NCI-H460 (cell line): ENCODE measurements around the gene USP12. TPM values are rescaled to one million over a fixed set of nuclear protein-coding genes. Genes with fewer than 3 reads are reported as not detected.
"Not testable (repeated sequence)": the region's sequence is repeated elsewhere in the genome, so short reads cannot be mapped to it uniquely, and the experiment has no call there.

Source experiments
- DNase-seq: peaks from one replicate; pipeline ENCODE4 v3.0.0-alpha.2; 2016; ENCODE audit warnings: low read depth; ENCODE audit errors: extremely low read depth
- total RNA-seq: library from RNA; depleted of rRNA; stranded (reverse); fragments of >200 nt; shearing (Covaris generic); gene quantifications from 2 replicates; pipeline ENCODE4 v1.2.3, GENCODE V29; 2014

Gene USP12
- total RNA-seq, 1 experiment from 2014 or later, result 20.3 TPM

DNA sequence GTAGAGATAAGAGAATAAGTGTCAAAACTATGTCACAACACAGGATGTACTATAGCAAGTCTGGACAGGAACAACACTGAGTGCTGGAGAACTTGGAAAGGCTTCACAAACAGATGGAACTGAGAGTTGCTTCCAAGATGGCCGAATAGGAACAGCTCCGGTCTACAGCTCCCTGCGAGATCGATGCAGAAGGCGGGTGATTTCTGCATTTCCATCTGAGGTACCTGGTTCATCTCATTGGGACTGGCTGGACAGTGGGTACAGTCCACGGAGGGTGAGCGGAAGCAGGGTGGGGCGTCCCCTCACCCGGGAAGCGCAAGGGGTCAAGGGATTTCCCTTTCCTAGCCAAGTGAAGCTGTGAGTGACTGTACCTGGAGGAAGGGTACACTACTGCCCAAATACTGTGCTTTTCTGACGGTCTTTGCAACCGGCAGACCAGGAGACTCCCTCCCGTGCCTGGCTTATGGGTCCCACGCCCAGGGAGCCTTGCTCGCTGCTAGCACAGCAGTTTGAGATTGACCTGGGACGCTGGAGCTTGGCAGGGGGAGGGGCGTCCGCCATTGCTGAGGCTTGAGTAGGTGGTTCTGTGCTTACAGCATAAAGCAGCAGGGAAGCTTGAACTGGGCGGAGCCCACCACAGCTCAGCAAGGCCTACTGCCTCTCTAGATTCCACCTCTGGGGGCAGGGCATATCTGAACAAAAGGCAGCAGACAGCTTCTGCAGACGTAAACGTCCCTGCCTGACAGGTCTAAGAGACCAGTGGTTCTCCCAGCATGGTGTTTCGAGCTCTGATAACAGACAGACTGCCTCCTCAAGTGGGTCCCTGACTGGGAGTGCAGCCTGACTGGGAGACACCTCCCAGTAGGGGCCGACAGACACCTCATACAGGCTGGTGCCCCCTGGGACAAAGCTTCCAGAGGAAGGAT, 46.0 kb downstream of the USP12 start:
- no peak for DNase-seq

DNA sequence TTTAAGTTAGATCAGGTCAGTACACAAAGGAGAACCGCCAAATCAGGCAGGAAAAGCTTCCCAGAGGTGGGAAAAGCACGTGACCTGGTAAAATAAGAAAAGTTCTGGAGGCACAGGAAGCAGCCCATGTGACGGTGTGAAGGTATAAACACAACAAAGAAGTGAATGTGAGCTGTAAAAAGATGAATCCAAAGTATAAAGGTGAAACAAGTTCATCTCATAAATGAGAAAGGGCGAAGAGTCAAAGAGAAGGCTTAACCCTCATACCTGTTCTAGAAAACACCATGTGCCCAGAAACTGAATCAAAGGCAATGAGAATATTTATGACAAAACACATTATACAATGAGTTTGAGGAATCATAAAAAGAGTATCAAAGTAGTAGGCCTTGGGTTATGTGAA, 47.0 kb downstream of the USP12 start:
- no peak for DNase-seq

DNA sequence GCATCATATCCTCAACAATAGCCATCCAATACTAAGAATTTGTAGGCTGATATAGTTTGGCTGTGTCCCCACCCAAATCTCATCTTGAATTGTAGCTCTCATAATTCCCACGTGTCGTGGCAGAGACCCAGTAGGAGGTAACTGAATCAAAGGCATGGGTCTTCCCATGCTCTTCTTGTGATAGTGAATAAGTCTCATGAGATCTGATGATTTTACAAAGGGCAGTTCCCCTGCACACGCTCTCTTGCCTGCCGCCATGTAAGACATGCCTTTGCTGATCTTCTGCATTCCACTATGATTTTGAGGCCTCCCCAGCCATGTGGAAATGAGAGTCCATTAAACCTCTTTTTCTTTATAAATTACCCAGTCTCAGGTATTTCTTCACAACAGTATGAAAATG, 48.2 kb downstream of the USP12 start:
- DNase-seq, result not testable (repeated sequence)

DNA sequence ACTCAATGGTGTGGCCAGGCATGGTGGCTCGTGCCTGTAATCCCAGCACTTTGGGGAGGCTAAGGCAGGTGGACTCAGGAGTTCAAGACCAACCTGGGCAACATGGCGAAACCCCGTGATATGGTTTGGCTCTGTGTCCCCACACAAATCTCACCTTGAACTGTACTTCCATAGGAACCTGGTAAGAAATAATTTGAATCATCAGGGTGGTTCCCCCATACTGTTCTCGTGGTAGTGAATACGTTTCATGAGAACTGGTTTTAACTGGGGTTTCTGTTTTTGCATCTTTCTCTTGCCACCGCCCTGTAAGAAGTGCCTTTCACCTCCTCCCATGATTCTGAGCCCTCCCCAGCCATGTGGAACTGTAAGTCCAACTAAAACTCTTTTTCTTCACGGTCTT, 49.6 kb downstream of the USP12 start:
- DNase-seq, result no peak

DNA sequence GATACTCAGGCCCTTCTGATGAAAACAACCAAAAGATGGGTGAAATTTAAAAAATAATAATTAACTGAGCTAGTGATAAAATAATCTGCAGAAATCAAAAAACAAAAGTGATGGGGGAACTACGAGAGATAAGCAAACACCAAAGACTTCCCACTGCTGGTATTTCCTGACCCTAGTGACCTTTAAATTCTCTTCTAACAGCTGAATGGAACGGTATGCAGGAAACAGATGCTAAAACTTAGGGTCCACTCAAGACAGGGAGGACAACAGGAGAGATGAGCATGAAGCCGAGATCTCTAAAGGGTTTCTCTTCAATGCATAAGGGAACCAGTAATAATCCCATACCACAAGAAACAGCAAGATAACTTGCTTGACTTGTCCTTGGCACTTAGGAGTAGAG, 50.8 kb downstream of the USP12 start:
- no peak for DNase-seq

DNA sequence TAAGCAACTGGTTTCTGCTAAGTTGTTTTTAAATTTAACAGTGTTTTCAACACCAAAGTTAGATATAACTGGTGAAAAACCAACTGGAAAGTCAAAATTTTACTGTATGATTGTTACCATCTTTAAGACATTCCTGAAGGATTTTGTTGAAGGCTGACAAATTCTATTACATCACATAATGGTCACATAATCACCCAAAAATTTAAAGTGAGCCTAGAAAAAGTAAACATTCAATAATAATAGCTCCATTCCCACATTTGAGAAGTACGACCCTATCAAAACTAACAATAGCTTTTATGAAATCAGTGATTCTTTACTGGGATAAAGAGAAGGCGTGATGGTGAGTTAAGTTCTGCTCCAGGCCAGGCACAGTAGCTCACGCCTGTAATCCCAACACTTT, 51.6 kb downstream of the USP12 start:
- no peak for DNase-seq

DNA sequence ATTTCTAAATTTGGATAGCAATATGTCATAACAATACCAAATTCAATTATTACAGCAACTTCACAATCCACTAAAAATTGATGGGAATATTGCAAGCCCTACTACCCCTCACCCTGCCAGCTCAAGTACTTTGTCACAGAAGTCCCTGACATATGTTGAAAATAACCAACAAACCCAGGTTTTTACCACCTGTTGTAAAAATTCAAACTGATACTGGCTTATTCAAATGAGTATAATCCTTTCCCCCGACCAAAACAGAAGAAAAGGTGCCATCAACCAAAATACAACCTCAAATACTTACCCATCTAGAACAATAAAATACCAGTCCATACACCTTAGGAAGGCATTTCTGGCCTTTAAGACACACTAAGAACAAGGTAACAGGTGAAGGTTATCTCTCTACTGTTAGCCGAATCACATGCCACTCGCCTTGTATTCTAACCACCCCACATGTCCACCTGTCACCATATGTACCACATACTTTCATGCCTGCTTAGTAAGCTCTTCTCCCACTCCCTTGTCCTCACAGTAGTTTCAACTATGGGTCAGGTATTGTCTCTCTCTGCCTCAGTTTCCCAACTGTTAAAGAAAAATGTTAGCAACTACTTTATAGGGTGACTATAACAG, 53.1 kb downstream of the USP12 start:
- no peak for DNase-seq

DNA sequence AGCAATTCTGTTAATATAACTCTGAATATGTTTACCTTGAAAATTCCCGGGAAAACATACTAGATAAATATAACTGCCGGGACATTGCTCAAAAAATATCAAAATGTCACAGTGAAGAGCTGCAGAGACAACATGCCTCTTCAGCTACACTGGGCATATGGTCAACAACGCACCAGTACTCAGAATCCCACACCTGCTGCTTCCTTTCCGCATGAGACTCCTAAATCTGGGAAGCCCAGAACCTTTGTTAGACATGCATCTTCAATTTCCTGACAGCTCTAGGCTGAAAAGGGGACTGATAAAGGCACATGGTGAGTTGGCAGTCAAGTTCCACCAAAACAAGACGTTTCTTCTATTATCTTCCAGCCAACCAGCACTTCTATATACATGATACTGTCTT, 53.7 kb downstream of the USP12 start:
- DNase-seq, result no peak

DNA sequence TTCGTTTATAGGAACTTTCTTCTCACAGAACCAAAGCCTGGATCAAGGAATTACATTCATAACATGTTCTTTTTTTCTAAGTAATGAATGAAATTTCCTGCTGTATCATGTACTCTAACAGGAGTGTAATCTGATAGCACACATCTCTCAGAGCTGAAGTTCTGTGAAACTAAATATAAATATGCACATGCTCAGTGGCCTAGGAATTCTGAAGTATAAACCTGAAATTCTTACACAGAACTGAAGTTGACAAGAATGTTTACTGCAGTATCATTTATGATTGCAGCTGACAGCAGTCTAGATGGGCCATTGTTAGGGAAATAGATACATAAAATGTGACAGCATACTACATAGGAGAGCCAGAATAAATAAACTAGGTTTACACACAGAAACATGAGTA, 54.5 kb downstream of the USP12 start:
- DNase-seq, result no peak

DNA sequence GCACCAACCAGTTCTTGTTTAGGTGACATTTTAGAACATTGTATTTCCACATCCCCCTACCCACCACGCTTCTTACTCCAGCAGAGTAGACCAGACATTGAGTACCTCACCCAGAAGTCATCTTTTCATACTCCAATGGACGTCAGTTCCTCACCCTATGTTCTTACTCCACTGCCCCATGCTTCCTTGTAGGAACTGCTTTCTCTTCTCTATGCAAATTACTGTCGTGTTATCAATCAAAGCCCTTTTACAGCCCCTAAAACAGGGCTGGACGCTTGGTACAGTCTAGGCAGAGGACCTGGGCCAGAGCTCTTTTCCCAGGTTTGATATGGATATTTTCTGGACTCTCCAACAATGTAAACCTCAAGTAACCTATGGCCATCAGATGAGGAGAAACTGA, 58.2 kb downstream of the USP12 start:
- DNase-seq, result no peak

DNA sequence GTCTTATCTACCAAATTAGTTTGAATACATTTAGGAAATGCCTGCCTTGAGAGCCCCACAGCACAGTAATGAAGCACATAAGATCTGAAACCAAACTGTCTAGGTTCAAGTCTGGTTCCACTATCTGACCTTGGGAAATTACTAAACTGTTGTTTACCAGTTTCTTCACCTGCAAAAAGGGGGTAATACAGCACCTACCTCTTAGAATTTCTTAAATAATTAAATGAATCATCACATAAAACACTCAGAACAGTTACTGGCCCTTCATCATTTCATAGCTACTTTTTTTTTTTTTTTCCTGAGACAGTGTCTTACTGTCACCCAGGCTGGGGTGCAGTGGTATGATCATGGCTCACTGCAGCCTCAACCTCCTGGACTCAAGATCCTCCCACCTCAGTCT, 59.6 kb downstream of the USP12 start:
- no peak for DNase-seq

DNA sequence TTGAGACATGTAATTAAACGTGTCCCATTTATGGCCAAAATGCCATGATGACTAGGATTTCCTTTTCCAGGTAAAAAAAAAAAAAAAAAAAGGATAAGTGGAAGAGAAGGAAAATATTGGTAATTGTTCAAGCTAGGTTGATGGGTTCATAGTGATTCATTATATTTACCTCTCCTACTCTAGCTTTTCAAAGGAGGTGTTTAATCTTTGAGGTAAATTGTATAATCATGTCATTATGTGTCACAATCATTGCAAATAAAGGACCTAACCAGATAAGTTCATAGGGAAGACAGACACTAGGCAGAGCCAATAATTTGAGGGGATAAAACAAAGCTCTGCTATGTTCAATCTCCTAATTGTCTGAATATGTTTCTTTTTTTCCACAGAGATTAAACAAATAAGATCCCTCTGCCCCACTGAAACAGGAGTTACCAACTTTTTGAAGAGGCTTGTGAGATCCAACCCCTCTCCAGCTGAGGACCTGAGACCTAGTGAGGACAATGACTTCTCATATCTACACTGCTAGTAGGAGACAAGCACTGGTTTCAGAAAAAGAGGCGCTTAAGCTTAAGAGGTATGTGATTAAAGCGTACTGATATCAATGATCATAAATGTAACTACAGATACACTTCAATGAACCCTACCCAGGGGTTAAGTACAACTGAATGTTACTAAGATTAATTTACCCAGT, 61.4 kb downstream of the USP12 start:
- no peak for DNase-seq

DNA sequence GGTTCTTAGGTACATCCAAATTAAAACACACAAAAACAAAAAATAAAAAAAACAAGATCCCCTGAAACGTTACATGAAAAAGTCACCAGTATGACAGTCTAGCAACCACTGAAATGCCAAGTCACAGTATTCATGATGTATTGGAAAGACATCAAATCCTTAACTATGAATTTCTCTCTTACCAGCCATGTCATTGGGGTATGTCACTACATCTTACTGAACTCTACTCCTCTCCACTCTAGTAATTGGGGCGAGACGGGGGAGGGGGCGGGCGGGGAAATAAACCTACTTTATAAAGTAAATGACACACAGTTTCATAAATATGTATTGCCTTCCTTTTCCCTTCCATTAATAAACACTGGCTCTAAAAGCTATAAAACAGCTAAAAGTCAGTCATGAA, 65.5 kb downstream of the USP12 start:
- DNase-seq, result no peak

DNA sequence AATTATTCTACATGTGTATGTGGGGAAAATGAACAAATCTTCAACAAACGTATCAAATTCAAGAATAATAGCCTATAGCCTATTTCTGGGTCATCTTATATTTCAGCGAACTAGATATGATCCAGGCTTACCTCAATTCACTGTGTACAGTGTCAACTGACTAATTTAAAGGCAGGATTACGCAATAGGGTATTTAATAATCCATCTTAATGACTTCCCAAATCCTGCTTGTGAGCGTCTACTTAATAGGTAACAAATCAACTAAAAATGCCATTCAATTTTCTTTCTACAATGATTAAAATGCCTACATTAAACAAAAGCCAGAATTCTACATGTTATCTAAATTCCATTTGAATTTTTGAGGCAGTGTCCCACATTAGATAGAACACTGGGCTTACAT, 67.0 kb downstream of the USP12 start:
- no peak for DNase-seq

DNA sequence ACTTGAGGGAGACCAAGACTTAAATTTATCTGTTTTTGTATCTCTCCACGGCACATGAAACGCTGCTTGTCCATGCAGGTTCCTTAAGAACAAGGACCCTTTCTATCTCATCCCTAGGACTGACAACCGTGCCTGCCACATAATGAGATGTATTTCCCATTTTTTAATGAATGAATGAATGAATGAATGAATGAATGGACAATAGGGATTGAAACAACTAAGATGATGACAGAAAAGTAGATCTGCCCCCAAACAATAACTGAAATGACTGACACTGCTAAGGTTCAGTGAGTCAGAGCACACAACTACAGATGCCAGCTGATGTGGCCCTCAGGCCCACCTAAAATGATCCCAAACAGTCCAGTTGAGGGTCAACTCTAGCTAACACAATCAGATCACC, 69.8 kb downstream of the USP12 start:
- DNase-seq, result no peak

DNA sequence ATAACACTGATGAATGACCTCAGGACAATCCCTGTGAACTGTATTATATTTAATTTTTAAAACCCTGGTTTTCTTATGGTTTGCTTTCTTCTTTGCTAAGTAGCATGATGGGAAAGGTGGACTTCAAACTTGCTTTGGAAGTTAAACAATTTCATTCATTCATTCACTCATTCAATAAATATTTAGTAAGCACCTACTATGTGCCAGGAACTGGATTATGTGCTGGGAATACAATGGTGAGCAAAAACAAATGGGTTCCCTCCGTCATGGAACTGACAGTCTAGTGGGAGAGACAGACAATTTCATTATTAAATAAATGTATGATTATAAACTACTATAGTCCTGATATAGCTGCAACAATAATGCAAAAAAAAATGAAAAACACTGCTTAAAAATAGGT, 70.3 kb downstream of the USP12 start:
- no peak for DNase-seq

DNA sequence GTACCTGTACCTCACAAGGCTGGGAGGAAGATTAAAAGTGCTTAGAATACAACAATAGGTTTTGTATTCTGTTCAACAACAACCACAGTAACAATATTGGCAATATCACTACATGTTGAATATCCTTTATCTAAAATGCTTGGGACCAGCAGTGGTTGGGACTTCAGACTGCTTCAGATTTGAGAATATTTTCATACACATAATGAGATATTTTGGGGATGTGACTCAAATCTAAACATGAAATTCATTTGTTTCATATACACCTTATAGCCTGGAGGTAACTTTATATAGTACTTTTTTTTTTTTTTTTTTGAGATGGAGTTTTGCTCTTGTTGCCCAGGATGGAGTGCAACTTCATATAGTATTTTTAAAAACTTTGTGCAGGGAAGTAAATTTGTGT, 73.9 kb downstream of the USP12 start:
- no peak for DNase-seq

DNA sequence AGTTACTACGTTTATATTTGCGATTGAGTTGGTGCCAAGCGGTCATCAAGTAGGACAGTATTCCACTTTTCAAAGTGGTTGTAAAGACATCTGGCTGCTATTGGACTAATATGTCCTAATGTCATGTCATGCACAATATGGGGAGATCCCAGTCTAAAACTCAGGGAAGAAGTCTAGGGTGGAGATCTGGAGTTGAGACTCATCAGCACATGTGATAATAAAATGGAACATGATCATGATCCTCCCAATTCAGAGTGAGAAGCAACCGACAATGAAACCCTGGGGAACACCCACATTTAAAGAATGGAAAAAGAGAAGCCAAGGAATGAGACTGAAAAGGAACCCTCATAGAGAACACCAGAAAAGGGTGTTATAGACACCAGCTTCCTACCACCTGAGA, 80.2 kb downstream of the USP12 start:
- no peak for DNase-seq

DNA sequence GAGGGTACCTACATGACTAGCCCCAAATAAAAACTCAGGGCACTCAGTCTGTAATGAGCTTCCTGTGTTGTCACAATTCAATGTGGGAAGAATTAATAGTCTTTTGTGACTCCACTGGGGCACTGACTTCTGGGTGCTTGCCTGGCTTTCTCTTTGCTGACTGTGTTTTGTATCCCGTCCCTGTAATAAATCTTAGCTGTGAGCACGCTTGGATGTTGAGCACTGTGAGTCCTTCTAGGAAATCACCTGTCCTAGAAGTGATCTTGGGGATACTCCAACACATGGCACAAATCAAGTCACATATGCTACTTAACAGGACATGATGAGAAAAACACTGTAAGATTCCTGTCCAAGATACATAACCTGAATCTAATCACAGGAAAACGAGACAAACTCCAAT, 83.0 kb downstream of the USP12 start:
- no peak for DNase-seq

DNA sequence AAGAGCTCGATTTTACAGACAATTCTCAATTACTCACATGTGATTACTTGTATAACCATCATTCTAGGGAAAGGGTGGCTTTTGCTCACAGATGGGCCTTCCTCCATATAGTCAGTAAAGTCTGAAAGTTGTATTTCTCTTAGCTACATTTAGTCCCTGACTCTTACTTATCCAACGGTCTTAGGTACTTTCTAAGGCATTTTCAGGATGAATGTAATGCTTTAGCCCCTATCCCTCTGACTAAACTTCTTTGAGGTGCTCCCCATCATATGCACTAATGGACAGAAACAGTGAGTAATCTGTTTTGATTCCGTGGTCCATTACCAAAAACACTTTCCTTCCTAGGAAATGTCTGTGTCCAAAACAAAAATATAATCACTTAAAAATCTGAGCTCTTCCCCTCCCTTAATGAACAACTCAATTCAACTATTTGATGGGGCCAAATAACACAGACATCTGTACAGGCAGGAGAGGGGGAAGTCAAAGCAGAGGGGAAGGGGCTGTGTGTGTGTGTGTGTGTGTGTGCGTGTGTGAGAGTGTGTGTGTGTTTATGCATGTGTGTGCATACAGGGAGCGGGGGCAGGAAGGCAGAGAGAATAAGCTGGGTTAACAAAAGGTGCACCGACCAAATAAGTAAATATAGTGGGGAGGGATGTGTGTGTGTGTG, 84.9 kb downstream of the USP12 start:
- no peak for DNase-seq

DNA sequence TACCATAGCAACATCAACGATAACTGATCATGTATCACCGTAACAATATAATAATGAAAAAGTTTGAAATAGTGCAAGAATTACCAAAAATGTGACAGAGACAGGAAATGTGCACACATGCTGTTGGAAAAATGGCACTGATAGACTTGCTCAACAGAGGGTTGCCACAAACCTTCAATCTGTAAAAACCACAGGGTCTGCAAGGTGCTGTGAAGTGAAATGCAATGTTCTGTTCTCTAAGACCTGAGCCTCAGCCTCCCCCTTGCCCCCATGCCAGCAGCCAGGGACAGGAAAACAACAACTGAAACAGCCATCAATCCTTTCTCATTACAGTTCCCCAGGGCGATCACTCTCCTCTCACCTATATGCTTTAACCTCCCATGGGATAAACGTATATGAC, 88.4 kb downstream of the USP12 start:
- no peak for DNase-seq
